Measurements from ENCODE around the gene MGMT.
"Not testable (repeated sequence)": the region's sequence is repeated elsewhere in the genome, so short reads cannot be mapped to it uniquely, and the experiment has no call there.

MGMT gene

GRCh38 chr10:129466703-129467358 is at the start of gene MGMT:
Gene MGMT (plus strand): TSS chr10:129467241.
- DNase-seq, result peak; percentile 95

GRCh38 chr10:129417870-129418269 is 49.2 kb upstream of the MGMT start:
- DNase-seq, result no peak

- DNase-seq, result no peak
Observed at GRCh38 chr10:129418496-129419225, 48.4 kb upstream of the MGMT start.

DNA sequence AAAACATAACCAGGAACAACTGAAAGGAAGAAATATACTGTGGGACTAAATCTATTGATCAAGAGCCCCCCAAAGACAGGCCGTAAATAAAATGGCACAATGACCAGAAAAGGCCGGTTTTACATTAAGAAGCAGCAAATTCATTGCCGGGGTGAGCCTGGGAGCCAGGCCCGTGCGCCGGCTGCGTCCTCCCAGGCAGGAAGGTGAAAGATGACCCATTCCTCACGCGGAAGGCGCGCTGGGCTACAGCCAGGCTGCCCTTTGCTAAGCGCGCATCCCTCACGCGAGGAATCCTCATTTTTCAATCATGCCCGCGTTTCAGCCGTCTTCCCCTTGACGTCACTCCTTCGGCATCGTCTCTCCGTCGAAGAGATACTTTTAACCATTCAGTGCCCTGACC is 47.6 kb upstream of the MGMT start:
- no peak for DNase-seq

- no peak for DNase-seq
Observed at GRCh38 chr10:129421399-129422010, 45.5 kb upstream of the MGMT start.

DNA sequence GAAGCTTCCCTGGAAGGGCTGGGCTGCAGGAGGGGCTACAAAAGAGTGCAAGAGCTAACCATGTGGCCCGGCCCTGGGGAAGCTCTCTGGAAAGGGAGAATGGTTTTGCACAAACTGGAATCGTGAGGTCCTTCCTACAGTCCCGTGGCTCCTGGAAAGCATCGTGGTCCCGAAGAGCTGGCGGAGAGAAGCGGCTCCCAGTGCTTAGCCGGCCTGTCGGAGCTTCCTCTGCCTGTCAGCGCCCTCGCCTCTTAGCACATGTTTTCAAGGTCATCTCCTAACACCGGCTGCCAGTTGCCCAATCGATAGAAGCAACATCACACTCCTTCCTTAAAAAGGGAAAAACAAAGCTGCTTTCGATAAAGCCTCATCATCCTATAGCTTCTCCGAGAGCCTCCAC is 42.1 kb upstream of the MGMT start:
- no peak for DNase-seq

DNA sequence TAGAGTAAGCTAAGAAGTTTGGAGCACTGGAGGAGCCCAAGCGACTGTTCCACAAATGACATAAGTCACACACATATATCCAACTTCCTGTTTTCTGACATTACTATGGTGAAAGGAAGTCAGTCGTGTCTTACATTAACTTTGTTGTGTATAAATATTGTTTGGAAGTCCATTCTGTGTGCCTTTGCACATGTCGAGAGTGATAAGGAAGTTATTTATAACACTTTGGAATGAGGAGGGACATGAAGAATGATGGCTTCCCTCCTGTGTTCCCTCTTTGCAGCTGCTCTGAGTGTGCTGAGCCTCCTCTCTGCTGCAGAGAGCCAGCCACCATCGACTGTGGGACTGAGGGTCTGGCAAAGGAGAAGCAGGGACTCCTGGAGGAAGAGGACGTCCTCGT is 40.4 kb upstream of the MGMT start:
- DNase-seq, result no peak

GRCh38 chr10:129433266-129433665 is 33.8 kb upstream of the MGMT start:
- DNase-seq, result no peak

- DNase-seq, result not testable (repeated sequence)
Observed at GRCh38 chr10:129435724-129436123, 31.3 kb upstream of the MGMT start.

- no peak for DNase-seq
Observed at GRCh38 chr10:129438024-129438423, 29.0 kb upstream of the MGMT start.

DNA sequence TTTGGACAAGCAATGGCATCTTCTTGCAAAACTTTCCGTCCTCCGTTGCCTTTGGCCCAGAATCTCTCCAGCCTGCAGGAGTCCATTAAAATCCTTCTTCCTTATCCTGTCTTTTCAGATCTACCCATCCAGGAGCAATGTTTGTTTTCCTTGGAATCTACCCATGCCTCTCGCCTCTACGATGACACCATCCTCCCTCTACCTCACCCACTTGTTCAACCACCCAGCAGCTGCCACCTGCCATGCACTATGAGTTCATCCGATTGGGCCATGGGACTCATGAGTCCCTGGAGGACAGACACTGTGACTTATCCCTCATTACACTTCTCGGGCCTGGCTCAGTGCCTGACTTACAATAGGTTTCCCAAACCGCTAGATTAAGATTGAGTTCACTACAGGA is 26.8 kb upstream of the MGMT start:
- DNase-seq, result no peak

DNA sequence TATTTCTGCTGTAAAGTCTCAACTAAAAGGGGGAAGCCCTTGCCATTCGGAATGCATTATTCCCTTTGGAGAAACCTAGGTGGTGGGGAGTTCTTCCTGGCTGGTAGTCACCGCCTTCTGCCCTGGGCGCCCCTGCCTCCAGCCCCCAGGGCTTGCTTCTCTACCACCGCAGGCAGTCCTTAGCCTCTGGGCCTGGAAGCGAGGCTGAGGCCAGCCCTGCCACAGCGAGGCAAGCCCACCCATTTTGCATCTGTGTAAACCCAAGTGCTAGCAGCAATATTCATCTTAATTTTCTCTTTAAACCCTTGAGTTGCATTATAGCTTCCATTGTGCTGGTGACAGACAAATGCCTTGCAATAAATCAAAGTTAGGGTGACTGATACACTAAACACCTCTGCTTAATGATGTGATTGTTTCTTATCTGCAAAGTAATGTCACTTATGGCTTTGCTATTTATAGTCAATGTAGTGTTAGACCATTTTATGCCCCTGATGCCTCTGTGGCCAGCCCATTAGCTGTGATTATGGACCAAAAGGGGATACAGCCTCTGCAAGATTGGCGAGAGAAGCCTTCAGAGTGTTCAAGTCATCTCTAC is 26.2 kb upstream of the MGMT start:
- no peak for DNase-seq

DNA sequence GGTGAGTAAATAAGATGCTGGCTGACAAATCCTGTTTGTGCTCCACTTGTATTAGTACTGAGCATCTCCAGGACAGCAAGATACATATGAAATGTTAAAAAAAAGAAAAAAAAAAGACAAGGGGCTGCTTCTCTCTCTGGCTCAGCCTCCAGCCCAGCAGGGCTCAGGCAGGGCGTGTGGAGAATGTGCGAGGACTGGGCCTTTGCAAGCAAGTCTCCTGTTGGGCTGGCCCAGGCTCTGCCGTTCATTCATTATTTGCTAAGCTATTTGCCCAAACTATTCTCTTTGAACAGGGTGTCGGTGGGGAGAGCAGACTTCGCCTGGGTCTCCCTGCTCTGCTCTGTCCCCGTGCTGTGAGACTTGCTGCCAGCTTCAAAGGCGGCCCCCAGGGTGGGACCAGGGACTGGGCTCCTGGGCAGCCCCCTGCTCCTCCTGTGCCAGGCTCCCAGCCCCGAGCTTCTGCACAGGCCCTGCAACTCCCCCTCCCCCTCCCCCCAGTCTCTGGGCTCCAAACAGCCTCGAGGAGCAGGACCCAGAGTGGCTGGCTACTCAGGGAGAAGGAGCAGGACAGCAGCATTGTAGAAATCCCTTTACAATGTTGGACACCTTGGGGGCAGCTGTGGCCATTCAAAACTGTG is 25.6 kb upstream of the MGMT start:
- no peak for DNase-seq

DNA sequence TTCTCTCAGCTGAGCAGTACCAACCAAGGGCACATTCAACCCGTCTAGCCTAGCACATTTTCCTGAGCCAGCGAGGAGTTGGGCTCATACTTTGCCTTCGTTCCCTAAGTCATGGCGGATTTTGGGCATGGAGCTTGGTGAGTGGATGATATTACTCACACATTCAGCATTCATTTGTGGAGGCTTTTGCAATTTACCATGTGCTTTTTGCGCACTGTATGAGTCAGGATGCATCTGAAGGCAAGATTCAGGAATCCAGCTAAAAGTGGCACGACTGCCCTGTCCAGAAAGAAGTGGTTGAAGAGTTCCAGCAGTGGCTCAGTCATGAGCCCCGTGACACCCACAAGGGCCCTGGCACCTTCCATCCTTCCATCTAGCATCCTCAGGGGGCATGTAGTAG is 24.2 kb upstream of the MGMT start:
- no peak for DNase-seq

GRCh38 chr10:129444359-129444758 is 22.7 kb upstream of the MGMT start:
- DNase-seq, result no peak

DNA sequence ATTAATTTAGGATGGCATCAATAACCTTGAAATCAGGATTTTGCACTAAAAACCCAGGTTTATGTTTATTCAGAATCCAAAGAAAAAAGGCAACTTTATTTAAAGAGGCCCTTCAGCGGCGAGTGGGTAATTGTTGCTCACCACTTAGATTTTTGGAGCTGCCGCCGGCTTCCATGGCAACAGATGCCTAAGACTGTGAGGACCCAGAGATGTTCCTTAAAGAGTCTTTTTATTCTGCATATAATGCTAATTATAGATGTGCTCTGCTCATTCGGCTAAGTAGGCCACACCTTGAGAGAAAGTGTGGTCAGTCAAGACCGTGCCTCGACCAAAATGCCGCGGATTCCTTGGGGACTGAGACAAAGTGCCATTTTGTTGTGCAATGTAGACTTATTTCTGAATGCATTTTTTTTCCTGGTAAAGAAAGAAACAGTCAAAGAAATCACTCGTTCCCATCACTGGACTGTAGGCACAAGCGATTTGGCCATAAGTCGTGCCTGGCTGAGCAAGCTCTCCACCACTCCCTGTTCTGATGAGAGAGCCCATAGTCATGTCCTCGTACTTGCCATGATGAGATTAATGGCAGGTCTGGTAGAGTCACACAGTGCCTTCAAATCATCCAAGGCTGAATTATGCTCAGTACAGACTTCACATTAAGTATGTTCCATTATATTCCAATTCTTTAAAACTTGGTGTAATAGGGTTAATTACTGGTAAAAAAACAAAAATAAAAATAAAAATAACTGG is 21.4 kb upstream of the MGMT start:
- DNase-seq, result no peak

DNA sequence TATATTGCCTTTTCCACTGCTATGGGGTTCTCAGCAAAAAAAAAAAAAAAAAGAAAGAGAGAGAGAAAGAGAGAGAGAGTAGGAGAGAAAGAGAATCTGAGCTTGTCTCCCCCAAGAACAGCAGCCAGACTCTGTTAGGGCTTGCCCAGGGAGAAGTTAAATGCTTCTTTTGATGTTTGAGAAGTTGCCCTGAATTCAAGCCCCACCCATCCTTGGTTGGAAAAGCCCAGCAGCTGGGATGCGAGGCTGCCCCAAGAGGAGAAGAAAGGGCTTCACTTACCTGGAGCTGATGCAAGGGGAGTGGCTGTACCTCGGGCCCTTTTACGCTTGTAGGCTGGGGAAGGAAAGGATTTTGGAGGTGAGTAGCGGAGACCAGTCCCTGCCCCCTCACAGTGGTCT is 20.9 kb upstream of the MGMT start:
- DNase-seq, result no peak

DNA sequence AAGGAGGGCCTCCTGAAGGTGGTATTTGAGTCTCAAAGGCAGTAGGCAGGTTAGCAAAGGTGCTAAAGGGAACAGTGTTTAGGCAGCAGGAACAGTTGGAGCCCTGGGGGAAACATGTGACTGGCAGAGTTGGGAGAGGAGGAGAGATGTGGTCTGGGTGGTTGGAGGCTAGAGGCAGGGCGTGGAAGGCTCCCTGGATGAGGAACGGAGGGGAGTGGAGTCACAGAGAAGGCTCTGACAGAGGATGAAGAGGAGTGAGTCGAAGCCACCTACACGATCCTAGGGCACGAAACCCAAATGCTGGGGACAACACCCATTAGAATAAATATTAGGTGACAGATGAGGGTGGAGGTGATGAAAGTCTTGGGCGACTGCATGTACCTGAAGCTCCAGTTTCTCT is 19.6 kb upstream of the MGMT start:
- DNase-seq, result no peak

GRCh38 chr10:129448086-129448485 is 19.0 kb upstream of the MGMT start:
- no peak for DNase-seq

- DNase-seq, result no peak
Observed at GRCh38 chr10:129448539-129448938, 18.5 kb upstream of the MGMT start.

- DNase-seq, result no peak
Observed at GRCh38 chr10:129449893-129450292, 17.1 kb upstream of the MGMT start.

DNA sequence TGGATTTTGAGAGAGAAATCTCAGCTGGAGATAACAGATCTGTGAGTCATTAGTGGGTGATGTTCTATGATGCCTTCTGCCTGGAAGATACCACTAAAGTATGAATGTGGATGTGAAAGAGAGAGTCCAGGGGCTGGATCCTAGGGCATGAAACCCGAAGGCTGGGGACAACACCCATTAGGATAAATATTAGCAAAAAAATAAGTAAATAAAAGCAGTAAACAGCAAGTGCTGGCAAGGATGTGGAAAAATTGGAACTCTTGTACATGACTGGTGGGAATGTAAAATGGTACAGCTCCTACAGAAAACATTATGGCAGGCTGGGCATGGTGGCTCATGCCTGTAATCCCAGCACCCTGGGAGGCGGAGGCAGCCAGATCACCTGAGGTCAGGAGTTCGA is 16.6 kb upstream of the MGMT start:
- DNase-seq, result no peak

DNA sequence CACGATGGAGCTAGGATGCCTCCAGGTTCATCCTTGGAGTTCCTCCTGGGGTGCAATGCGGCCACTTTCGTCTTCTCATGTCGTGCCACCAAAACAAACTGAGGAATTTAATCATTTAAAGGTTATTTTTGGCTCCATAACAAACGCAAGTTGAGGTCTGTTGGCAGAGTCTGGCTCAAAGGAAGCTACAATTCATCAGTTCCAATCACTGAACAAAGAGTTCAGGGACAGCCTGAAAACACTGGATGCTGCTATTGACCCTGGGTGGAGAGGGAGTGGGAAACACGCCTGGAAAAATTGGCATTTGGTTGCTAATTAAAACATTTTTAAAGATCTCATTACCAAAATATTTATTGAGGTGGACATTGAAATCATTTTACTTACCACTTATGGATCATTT is 11.4 kb upstream of the MGMT start:
- DNase-seq, result no peak
